Measurements from ENCODE around the gene TDP2.
"Not testable (repeated sequence)": the region's sequence is repeated elsewhere in the genome, so short reads cannot be mapped to it uniquely, and the experiment has no call there.

DNA sequence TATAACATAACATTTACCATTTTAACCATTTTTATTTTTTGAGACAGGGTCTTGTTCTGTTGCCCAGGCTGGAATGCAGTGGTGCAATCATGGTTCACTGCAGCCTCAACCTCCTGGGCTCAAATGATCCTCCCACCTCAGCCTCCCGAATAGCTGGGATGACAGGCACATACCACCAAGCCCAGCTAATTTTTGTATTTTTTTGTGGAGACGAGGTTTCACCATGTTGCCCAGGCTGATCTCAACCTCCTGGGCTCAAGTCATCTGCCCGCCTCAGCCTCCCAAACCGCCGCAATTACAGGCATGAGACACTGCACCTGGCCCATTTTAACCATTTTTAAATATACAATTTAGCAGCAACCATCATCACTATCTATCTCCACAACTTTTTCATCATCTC lies 26.1 kb downstream of the TDP2 start:
- TF ChIP-seq POLR2AphosphoS5 (IDR thresholded peaks at IDR 0.05; ENCODE audit: low read depth, low read length); TCF7L2 (IDR thresholded peaks at IDR 0.05; ENCODE audit: low read depth, low read length); SIN3A (IDR thresholded peaks at IDR 0.05; ENCODE audit: borderline replicate concordance, insufficient read depth, low read depth, low read length): not testable (repeated sequence)
- TF ChIP-seq, protein P1, sequence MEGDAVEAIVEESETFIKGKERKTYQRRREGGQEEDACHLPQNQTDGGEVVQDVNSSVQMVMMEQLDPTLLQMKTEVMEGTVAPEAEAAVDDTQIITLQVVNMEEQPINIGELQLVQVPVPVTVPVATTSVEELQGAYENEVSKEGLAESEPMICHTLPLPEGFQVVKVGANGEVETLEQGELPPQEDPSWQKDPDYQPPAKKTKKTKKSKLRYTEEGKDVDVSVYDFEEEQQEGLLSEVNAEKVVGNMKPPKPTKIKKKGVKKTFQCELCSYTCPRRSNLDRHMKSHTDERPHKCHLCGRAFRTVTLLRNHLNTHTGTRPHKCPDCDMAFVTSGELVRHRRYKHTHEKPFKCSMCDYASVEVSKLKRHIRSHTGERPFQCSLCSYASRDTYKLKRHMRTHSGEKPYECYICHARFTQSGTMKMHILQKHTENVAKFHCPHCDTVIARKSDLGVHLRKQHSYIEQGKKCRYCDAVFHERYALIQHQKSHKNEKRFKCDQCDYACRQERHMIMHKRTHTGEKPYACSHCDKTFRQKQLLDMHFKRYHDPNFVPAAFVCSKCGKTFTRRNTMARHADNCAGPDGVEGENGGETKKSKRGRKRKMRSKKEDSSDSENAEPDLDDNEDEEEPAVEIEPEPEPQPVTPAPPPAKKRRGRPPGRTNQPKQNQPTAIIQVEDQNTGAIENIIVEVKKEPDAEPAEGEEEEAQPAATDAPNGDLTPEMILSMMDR (IDR thresholded peaks at IDR 0.05), result not testable (repeated sequence)
